ENCODE data around the gene DDX28. TPM values are rescaled to one million over a fixed set of nuclear protein-coding genes. Genes with fewer than 3 reads are reported as not detected.
"Not testable (repeated sequence)": the region's sequence is repeated elsewhere in the genome, so short reads cannot be mapped to it uniquely, and the experiment has no call there.

Gene DDX28
- total RNA-seq, 2 donors from 2014 or later = 7.2 to 18.7 TPM

DNA sequence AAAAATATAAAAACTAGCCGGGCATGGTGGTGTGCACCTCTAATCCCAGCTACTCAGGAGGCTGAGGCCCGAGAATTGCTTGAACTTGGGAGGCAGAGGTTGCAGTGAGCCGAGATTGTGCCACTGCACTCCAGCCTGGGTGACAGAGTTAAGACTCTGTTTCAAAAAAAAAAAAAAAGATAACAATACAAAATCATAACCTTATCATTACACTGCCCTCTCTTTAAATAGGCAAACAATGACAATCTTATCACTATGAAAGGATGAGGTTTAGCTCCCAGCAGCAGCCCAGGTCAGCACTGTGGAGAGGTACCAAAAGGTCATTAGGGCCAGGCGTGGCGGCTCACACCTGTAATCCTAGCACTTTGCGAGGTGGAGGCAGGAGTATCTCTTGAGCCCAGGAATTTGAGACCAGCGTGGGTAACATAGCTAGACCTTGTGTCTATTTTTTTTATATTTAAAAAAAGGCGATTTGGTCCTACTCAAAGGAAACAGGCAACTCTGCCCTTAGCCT is 3.8 kb downstream of the DDX28 start:
- Mint-ChIP-seq H3K27ac (no peak overlapping the region), H3K36me3 (ENCODE audit: low read depth) (peaks cover 30% of the 10 kb centered on the region), H3K9me3 (no peaks in the 10 kb centered on the region), H3K4me1 (no peaks in the 10 kb centered on the region), H3K4me3 (no peak overlapping the region), H3K27me3 (no peaks in the 10 kb centered on the region)
- no peak for ATAC-seq (replicated peaks)

DNA sequence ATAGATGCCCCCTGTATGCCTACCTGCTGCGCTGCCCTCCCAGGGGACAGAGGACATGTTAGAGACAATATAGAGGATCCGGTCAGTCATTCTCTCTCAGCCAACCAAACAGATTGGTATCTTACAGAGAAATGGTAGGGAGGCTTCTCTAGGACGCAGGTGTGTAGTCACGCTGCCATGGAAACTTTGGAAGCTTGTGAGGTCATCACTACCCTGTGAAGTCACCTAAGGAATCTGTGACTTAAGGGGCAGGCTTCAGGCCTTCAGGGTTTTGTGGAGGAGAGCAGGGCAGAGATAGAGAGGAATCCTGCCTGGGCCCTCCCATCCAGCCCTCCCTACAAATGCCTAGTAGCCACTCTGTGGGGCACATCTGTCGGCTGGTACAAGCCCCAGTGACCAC is 7.4 kb downstream of the DDX28 start, which contains the start of gene DPEP2NB:
TSS of gene DPEP2NB (minus strand) at position 231 of the 400 bp plus-strand sequence. CDS start at position 90, 141 bp downstream.
- no peaks in the 10 kb centered on the region for H3K4me1 Mint-ChIP-seq
- H3K27me3 Mint-ChIP-seq = no peaks in the 10 kb centered on the region
- ATAC-seq (replicated peaks) = no peak
- no peak within 1 kb of the TSS for H3K4me3 Mint-ChIP-seq
- H3K9me3 Mint-ChIP-seq = no peaks in the 10 kb centered on the region
- H3K27ac Mint-ChIP-seq = peak within 1 kb of the TSS; percentile 22
- H3K36me3 Mint-ChIP-seq (ENCODE audit: low read depth) = peaks cover 6% of the 10 kb centered on the region

GRCh38 chr16:68013440-68013839 is 9.6 kb downstream of the DDX28 start:
- Mint-ChIP-seq H3K36me3 (ENCODE audit: low read depth) (no peaks in the 10 kb centered on the region), H3K4me3 (no peak overlapping the region), H3K9me3 (no peaks in the 10 kb centered on the region), H3K27me3 (no peaks in the 10 kb centered on the region), H3K27ac (no peak overlapping the region), H3K4me1 (no peaks in the 10 kb centered on the region)
- no peak for ATAC-seq (replicated peaks)

DNA sequence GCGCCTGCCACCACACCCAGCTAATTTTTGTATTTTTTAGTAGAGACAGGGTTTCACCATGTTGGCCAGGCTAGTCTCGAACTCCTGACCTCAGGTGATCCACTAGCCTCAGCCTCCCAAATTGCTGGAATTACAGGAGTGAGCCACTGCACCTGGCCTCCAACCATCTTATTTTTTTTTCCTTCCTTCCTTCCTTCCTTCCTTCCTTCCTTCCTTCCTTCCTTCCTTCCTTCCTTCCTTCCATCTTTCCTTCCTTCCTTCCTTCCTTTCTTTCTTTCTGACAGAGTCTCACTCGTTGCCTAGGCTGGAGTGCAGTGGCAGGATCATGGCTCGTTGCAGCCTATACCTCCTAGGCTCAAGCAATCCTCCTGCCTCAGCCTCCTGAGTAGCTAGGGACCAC is 13.2 kb downstream of the DDX28 start:
- not testable (repeated sequence) for H3K4me1 Mint-ChIP-seq; H3K27ac Mint-ChIP-seq; H3K27me3 Mint-ChIP-seq; H3K9me3 Mint-ChIP-seq; H3K4me3 Mint-ChIP-seq; H3K36me3 Mint-ChIP-seq (ENCODE audit: low read depth); ATAC-seq (replicated peaks)

- Mint-ChIP-seq H3K4me3 (no peak overlapping the region), H3K27me3 (no peaks in the 10 kb centered on the region), H3K4me1 (peaks cover 8% of the 10 kb centered on the region), H3K36me3 (ENCODE audit: low read depth) (no peaks in the 10 kb centered on the region), H3K9me3 (no peaks in the 10 kb centered on the region), H3K27ac (no peak overlapping the region)
- no peak for ATAC-seq (replicated peaks)
These were observed 13.8 kb downstream of the DDX28 start for GRCh38 chr16:68009157-68009735.

DNA sequence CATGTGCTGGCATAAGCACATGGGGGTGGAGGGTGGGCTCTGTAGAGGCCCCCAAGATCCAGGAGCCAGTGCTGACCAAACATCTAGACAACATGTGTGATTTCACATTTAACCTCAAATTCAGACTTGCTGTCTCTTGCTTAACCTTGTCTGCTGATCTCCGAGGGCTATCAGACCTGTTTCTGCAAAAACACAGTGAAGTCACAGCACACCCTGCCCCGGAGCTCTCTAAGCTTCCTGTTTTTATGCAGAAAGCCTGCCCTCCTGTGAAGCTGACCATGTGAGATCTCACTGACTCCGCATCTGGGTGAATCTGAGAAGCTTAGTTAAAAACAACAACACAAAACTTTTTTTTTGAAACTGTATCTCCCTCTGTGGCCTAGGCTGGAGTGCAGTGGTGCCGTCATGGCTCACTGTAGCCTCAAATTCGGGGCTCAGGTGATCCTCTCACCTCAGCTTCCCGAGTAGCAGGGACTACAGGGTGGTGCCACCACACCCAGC is 17.2 kb downstream of the DDX28 start:
- ATAC-seq (replicated peaks) = peak; percentile 90

GRCh38 chr16:68005211-68005610 is 17.8 kb downstream of the DDX28 start:
- H3K4me1 Mint-ChIP-seq = peaks cover 13% of the 10 kb centered on the region
- no peaks in the 10 kb centered on the region for H3K36me3 Mint-ChIP-seq (ENCODE audit: low read depth)
- H3K4me3 Mint-ChIP-seq = peak overlapping the region; percentile 66
- peak overlapping the region; percentile 95 for H3K27ac Mint-ChIP-seq
- no peaks in the 10 kb centered on the region for H3K9me3 Mint-ChIP-seq
- ATAC-seq (replicated peaks) = no peak
- H3K27me3 Mint-ChIP-seq = no peaks in the 10 kb centered on the region

More for the DNA sequence above, 17.2 kb downstream of the DDX28 start:
- no peaks in the 10 kb centered on the region for H3K9me3 Mint-ChIP-seq
- peak overlapping the region; percentile 66 for H3K4me3 Mint-ChIP-seq
- no peaks in the 10 kb centered on the region for H3K27me3 Mint-ChIP-seq
- no peaks in the 10 kb centered on the region for H3K36me3 Mint-ChIP-seq (ENCODE audit: low read depth)
- H3K27ac Mint-ChIP-seq = peak overlapping the region; percentile 95
- peaks cover 8% of the 10 kb centered on the region for H3K4me1 Mint-ChIP-seq

- Mint-ChIP-seq H3K27me3 (no peaks in the 10 kb centered on the region), H3K36me3 (ENCODE audit: low read depth) (no peaks in the 10 kb centered on the region), H3K9me3 (no peaks in the 10 kb centered on the region), H3K4me1 (peaks cover 27% of the 10 kb centered on the region), H3K4me3 (no peak overlapping the region), H3K27ac (no peak overlapping the region)
- no peak for ATAC-seq (replicated peaks)
These were observed 20.0 kb downstream of the DDX28 start for GRCh38 chr16:68003031-68003430.

DNA sequence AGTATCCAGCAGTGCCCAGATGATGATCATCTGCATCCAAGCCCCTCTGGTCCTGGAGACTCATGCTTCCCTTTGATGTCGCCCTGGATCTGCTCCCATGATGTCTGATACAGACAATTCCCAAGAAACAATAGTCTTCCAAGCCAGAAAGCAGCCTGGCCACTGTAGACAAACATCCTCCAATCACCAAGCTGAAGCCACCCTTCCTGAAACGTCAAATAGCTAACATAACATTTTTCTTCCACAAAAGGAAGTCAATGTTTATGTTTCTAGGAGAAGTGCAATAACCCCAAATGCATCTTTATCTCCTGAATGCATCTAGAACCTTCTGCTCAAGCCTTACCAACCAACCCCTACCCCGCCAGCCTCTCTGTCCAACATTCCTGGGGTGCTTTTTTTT is 22.6 kb downstream of the DDX28 start:
- peak overlapping the region; percentile 83 for H3K27ac Mint-ChIP-seq
- H3K36me3 Mint-ChIP-seq (ENCODE audit: low read depth) = no peaks in the 10 kb centered on the region
- H3K9me3 Mint-ChIP-seq = no peaks in the 10 kb centered on the region
- H3K4me1 Mint-ChIP-seq = peaks cover 21% of the 10 kb centered on the region
- peak overlapping the region; percentile 77 for H3K4me3 Mint-ChIP-seq
- H3K27me3 Mint-ChIP-seq = no peaks in the 10 kb centered on the region
- no peak for ATAC-seq (replicated peaks)

GRCh38 chr16:67999985-68000384 is 23.0 kb downstream of the DDX28 start:
- peak; percentile 39 for ATAC-seq (replicated peaks)
- H3K27ac Mint-ChIP-seq = peak overlapping the region; percentile 83
- H3K4me1 Mint-ChIP-seq = peaks cover 25% of the 10 kb centered on the region
- no peaks in the 10 kb centered on the region for H3K9me3 Mint-ChIP-seq
- H3K36me3 Mint-ChIP-seq (ENCODE audit: low read depth) = no peaks in the 10 kb centered on the region
- peak overlapping the region; percentile 77 for H3K4me3 Mint-ChIP-seq
- H3K27me3 Mint-ChIP-seq = no peaks in the 10 kb centered on the region

GRCh38 chr16:67998779-67999688 is 24.0 kb downstream of the DDX28 start, which contains the start of gene DPEP2:
Gene DPEP2 (minus strand): TSS chr16:67999484. CDS start chr16:67993212, 6,272 bp downstream.
- H3K9me3 Mint-ChIP-seq; H3K27me3 Mint-ChIP-seq; H3K36me3 Mint-ChIP-seq (ENCODE audit: low read depth): not testable (repeated sequence)
- Mint-ChIP-seq H3K27ac (peak within 1 kb of the TSS; percentile 83), H3K4me1 (peaks cover 25% of the 10 kb centered on the region), H3K4me3 (peak within 1 kb of the TSS; percentile 77)
- peak; percentile 87 for ATAC-seq (replicated peaks)

GRCh38 chr16:67998231-67998778 is 24.7 kb downstream of the DDX28 start:
- peaks cover 29% of the 10 kb centered on the region for H3K4me1 Mint-ChIP-seq

GRCh38 chr16:67996666-67997065 is 26.4 kb downstream of the DDX28 start:
- no peaks in the 10 kb centered on the region for H3K27me3 Mint-ChIP-seq
- H3K27ac Mint-ChIP-seq = no peak overlapping the region
- H3K36me3 Mint-ChIP-seq (ENCODE audit: low read depth) = no peaks in the 10 kb centered on the region
- H3K9me3 Mint-ChIP-seq = no peaks in the 10 kb centered on the region
- H3K4me3 Mint-ChIP-seq = no peak overlapping the region
- no peak for ATAC-seq (replicated peaks)
- H3K4me1 Mint-ChIP-seq = peaks cover 29% of the 10 kb centered on the region

More at GRCh38 chr16:67998231-67998778, 24.7 kb downstream of the DDX28 start:
- H3K4me3 Mint-ChIP-seq = peak overlapping the region; percentile 77
- not testable (repeated sequence) for H3K36me3 Mint-ChIP-seq (ENCODE audit: low read depth); ATAC-seq (replicated peaks); H3K9me3 Mint-ChIP-seq; H3K27ac Mint-ChIP-seq; H3K27me3 Mint-ChIP-seq

- peak overlapping the region; percentile 70 for H3K27ac Mint-ChIP-seq
- peaks cover 26% of the 10 kb centered on the region for H3K4me1 Mint-ChIP-seq
- ATAC-seq (replicated peaks) = no peak
- H3K9me3 Mint-ChIP-seq = no peaks in the 10 kb centered on the region
- H3K4me3 Mint-ChIP-seq = peak overlapping the region; percentile 44
- H3K36me3 Mint-ChIP-seq (ENCODE audit: low read depth) = no peaks in the 10 kb centered on the region
- no peaks in the 10 kb centered on the region for H3K27me3 Mint-ChIP-seq
These were observed 27.6 kb downstream of the DDX28 start for GRCh38 chr16:67995423-67995822.
